Measurements from ENCODE around the gene GAREM2. TPM values are rescaled to one million over a fixed set of nuclear protein-coding genes. Genes with fewer than 3 reads are reported as not detected.

Gene GAREM2
- total RNA-seq, 1 experiment from 2014 or later = 2.8 TPM

DNA sequence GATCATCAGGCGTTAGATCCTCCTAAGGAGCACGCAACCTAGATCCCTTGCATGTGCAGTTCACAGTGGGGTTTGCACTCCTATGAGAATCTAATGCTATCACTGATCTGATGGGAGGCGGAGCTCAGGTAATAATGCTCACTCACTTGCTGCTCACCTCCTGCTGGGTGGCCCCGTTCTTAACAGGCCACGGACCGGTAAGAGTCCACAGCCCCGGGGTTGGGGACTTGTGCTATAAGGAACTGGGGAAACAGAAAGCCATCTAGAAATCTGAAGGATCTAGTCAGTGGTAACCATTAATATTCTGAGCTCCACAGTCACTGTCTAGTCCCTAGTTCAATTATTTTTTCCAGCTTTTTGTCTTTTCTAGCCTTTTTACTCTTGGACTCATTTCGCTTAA lies 44.7 kb upstream of the GAREM2 start:
- CTCF ChIA-PET = no interaction called here
- Histone ChIP-seq H3K27ac (ENCODE audit: low read depth, low read length, poor library complexity, severe bottlenecking) (no peak overlapping the region), H3K27me3 (replicated peaks; ENCODE audit: insufficient read depth, low read depth, low read length, poor library complexity) (no peaks in the 10 kb centered on the region), H3K4me1 (ENCODE audit: insufficient read depth, low read length, poor library complexity, severe bottlenecking) (peaks cover 9% of the 10 kb centered on the region), H3K9me3 (ENCODE audit: low read depth, low read length, poor library complexity, severe bottlenecking) (no peaks in the 10 kb centered on the region), H3K4me3 (ENCODE audit: low read depth, low read length, poor library complexity, severe bottlenecking) (no peak overlapping the region), H3K36me3 (ENCODE audit: insufficient read depth, low read length, poor library complexity, severe bottlenecking) (peaks cover 4% of the 10 kb centered on the region)
- no peak for DNase-seq (ENCODE audit: low spot score)
- BruUV-seq (replicated peaks) = no TSS peak
- no peak for TF ChIP-seq EZH2 (IDR thresholded peaks at IDR 0.05; ENCODE audit: borderline replicate concordance, low read depth, low read length, poor library complexity, severe bottlenecking)
- TF ChIP-seq CTCF (conservative IDR thresholded peaks at IDR 0.05; ENCODE audit: low read depth, low read length) = no peak
- POLR2A ChIA-PET (ENCODE audit: low non-redundant PET) = interaction anchor here (0.6 kb wide), 1 partner anchor 18 kb away, joined by 3 read pairs; no protein-coding TSS in a partner anchor
- intact Hi-C loops (cut with micrococcal nuclease; ENCODE audit: unreplicated experiment) = no loop called here

GRCh38 chr2:26130763-26131162 lies 42.1 kb upstream of the GAREM2 start:
- peaks cover 4% of the 10 kb centered on the region for H3K36me3 ChIP-seq (ENCODE audit: insufficient read depth, low read length, poor library complexity, severe bottlenecking)

DNA sequence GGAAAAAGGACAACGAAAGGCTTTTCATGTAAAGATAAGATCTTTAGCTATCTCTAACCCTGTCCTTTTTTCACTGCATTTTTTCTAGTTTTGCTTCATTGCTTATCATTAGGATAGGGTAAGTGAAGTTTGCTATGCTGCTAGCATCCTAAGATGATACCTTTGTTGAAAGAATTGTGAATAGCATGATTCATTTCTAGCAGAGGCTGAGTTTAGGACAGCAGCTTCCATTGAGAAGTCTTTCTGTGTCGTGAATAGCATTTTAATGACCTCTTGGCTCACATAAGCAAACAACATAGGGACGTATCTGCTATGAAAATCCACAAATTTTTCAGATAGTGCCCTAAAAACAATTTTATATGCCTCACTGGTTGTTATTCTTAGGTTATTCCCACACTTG lies 36.4 kb upstream of the GAREM2 start:
- intact Hi-C loops (cut with micrococcal nuclease; ENCODE audit: unreplicated experiment) = no loop called here
- Histone ChIP-seq H3K9me3 (ENCODE audit: low read depth, low read length, poor library complexity, severe bottlenecking) (no peaks in the 10 kb centered on the region), H3K27me3 (replicated peaks; ENCODE audit: insufficient read depth, low read depth, low read length, poor library complexity) (no peaks in the 10 kb centered on the region), H3K27ac (ENCODE audit: low read depth, low read length, poor library complexity, severe bottlenecking) (no peak overlapping the region), H3K36me3 (ENCODE audit: insufficient read depth, low read length, poor library complexity, severe bottlenecking) (peaks cover 7% of the 10 kb centered on the region), H3K4me1 (ENCODE audit: insufficient read depth, low read length, poor library complexity, severe bottlenecking) (peaks cover 22% of the 10 kb centered on the region), H3K4me3 (ENCODE audit: low read depth, low read length, poor library complexity, severe bottlenecking) (no peak overlapping the region)
- no TSS peak for BruUV-seq (replicated peaks)
- CTCF ChIA-PET = interaction anchor here (1.4 kb wide), 1 partner anchor 48 kb away, joined by 4 read pairs; no protein-coding TSS in a partner anchor
- TF ChIP-seq CTCF (conservative IDR thresholded peaks at IDR 0.05; ENCODE audit: low read depth, low read length) (no peak), EZH2 (IDR thresholded peaks at IDR 0.05; ENCODE audit: borderline replicate concordance, low read depth, low read length, poor library complexity, severe bottlenecking) (no peak)
- POLR2A ChIA-PET (ENCODE audit: low non-redundant PET) = no interaction called here
- DNase-seq (ENCODE audit: low spot score) = no peak

More at GRCh38 chr2:26130763-26131162, 42.1 kb upstream of the GAREM2 start:
- H3K4me1 ChIP-seq (ENCODE audit: insufficient read depth, low read length, poor library complexity, severe bottlenecking) = peaks cover 25% of the 10 kb centered on the region
- H3K9me3 ChIP-seq (ENCODE audit: low read depth, low read length, poor library complexity, severe bottlenecking) = no peaks in the 10 kb centered on the region
- H3K27me3 ChIP-seq (replicated peaks; ENCODE audit: insufficient read depth, low read depth, low read length, poor library complexity) = no peaks in the 10 kb centered on the region
- no TSS peak for BruUV-seq (replicated peaks)
- TF ChIP-seq EZH2 (IDR thresholded peaks at IDR 0.05; ENCODE audit: borderline replicate concordance, low read depth, low read length, poor library complexity, severe bottlenecking) = no peak
- TF ChIP-seq CTCF (conservative IDR thresholded peaks at IDR 0.05; ENCODE audit: low read depth, low read length) = no peak
- ChIA-PET POLR2A (ENCODE audit: low non-redundant PET) (no interaction called here), CTCF (no interaction called here)
- no peak for DNase-seq (ENCODE audit: low spot score)
- H3K4me3 ChIP-seq (ENCODE audit: low read depth, low read length, poor library complexity, severe bottlenecking) = no peak overlapping the region
- intact Hi-C loops (cut with micrococcal nuclease; ENCODE audit: unreplicated experiment) = no loop called here
- H3K27ac ChIP-seq (ENCODE audit: low read depth, low read length, poor library complexity, severe bottlenecking) = no peak overlapping the region

Measured in A673 (cell line).